HG02623 (cell line): ENCODE measurements around the gene RASA3.
"Not testable (repeated sequence)": the region's sequence is repeated elsewhere in the genome, so short reads cannot be mapped to it uniquely, and the experiment has no call there.

ENCODE experiments used
- ATAC-seq: cut with Tn5 transposase; IDR thresholded peaks from one replicate; pipeline ENCODE4 v1.9.1; 2021; ENCODE audit warnings: moderate library complexity; ENCODE audit not compliant: unreplicated experiment

Gene RASA3

DNA sequence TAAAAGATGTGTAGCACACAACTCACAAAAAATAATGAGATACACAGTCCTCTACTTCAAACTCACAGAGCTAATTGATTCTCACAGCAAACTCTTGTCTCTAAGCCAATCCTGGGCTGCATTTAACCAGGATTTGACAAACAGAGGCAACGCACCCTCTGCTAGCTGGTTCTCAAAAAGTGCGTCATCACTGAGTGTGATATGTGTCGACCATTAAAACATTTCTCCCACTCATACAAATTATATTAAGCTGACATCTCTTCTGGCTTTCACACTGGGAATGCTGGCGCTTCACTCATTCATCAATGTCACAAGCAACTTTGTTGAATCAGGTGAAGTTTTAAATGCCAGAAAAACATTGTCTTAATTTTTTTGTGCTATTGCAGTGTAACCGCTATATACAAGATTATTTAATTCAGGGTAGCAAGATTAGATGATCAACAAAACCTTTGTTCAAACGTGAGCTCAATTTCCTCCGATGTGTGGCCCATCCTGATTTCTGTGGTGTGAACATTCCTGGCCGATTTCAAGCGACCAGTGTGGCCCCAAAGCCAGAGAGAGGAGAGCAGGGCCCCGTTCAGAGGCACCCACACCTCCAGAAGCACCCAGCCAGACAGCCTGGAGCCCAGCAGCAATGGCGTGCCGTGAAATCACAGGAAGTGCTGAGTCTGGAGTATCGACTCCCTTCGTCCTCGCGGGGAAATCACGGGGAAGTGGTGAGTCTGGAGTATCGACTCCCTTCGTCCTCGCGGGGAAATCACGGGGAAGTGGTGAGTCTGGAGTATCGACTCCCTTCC lies 49.4 kb downstream of the RASA3 start:
- no peak for ATAC-seq

DNA sequence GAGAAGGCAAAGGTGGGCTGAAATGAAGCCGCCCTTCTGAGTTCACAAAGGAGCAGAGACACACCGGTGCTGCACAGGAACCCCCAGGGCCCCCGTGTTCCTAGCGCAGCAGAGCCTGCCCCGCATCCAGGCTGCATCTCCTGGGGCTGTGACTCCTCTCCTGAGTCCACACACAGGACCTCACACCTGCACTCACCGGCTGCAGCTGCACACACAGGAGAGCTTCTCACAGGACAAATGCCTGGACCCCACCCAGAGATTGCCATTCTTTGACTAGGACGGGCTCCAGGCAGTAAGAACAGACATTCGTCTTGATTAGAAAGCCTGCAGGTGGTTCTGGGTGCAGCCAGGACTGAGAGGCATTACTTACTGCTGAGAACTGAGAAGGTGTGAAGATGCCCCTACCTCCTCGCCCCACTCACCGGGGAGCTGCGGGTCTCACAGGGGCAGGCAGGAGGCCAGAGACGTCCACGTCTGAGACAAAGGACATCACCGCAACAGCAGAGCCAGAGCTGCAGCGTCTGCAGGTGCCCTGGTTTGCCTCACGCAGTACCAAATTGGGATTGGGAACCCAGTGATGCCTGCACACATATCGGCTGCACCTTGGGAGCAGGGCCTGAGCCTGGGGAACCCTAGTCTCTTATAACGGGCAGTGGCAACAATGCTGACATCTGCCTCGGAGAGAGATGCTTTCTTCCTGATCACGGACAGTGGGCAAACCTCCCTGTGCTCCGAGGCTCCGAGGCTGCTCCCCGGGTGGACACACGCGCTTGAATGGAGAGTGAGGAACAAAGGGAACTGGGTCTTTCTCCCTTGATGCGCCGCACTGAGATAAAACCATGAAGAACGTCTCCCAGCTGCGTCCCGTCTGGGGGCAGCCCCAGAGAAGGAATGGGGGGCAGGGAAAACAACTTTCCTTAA lies 50.4 kb downstream of the RASA3 start:
- ATAC-seq = no peak

DNA sequence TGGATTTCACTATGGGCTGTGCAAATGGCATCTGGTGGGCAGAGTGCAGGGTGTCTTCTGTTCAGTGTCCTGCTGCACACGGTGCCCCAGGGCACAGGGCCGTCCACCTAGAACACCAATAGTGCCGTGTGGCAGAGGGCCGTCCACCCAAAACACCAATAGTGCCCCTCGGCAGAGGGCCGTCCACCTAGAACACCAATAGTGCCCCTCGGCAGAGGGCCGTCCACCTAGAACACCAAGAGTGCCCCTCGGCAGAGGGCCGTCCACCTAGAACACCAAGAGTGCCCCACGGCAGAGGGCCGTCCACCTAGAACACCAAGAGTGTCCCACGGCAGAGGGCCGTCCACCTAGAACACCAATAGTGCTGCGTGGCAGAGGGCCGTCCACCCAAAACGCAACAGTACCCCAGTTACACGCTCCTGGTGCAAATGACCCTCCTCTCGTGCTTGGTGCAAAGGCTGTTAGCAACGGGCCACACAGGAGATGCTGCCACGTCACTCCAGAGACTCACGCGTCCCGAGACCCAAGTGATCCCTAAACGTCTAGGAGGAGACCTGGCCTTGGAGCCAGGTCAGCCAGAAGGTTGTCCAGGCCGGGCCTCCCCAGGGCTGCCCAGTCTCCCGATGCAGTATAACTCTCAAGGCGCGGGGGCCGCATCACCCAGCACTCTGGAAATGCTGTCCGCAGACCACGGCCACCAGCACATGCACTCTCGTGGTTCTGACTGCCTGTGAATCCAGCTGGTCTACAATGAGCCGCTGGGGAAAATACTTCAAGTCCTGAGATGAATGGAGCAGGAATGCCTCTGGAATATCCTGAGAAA lies 51.5 kb downstream of the RASA3 start:
- ATAC-seq = no peak

DNA sequence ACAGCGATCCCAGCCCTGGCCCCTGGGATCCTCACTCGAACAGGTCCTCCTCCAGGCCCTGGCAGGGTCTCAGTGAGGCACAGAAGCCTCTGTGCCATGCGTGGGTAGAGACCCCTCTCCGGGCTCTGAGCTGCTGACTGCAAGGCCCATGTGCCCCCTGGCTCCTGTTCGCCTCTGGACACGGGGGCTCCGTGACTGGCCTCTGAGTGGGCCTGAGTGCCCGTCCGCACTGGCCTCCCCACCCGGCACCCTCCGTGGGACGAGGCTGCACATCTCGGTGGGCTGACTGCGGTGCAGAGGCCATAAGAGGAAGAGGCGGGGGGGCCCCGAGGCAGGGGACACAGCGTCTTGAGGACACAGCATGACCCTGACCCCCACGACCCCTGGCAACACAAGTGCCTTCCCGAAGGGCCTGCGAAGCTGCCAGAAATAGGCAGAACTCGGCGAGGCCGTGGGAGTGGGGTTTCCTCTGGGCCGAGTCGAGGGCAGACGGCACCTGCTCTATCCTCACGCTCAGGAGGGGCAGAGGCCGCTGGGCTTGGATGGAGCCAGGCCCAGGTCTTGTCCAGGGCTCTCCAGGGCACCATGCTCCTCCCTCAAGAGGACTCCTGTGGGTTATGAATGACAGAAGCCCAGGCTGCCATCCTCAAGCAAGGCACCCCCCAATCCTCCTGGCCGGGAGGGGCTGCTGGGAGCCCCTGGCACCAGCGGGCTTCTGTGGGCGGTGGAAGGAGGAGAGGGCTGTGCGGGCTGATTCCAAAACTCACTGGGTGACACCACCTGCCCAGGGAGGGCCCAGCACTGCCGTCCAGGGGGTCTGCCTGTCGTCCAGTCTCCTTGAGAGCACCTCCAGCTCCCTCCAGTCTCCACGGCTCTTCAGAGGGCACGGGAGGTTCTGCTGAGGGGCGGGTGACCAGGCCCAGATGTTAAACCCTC lies 52.6 kb downstream of the RASA3 start:
- no peak for ATAC-seq

DNA sequence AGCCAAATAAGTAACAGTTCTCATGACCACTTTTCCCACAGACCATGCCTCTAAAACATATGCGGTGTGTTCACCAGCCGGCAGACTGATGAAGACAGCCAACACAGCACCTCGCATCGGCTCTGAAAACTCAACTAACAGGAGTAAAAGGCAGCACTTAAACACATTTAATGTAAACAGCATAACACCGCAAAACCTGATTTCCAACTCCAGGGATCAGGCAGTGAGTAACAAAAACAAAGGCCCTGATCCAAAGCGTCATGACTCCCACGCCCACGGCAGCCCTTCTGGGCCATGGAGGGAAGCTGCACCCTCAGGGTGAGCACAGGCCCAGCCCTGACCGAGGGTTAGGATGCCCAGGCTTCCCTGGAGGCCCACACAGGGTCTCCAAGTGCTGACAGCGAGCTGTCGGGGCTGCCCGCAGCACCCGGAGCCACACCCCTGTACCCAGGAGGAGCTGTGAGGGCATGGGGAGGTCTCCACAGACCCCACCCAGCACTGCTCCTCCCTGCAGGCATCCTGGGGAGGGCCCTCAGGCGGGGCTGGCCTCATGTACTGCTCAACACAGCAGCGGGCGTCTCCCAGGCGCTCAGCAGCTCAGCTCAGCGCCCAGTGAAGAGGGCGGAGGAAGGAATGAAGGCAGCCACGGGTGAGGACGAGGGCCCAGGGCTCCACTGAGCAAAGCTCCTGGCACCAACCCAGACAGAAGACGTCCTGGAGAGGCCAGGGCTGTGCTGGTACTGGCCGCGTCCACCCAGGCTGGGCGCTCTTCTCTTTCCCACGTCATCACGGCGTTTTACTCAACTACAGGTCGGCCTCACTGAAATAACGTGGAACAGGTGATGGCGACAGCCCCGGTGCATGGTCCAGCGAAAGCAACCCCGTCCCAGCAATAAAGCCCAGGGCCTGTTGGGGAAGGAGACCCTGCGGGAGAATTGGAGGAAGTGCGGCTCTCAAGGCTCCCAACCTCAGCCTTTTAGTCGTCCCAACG lies 53.7 kb downstream of the RASA3 start:
- ATAC-seq = no peak

DNA sequence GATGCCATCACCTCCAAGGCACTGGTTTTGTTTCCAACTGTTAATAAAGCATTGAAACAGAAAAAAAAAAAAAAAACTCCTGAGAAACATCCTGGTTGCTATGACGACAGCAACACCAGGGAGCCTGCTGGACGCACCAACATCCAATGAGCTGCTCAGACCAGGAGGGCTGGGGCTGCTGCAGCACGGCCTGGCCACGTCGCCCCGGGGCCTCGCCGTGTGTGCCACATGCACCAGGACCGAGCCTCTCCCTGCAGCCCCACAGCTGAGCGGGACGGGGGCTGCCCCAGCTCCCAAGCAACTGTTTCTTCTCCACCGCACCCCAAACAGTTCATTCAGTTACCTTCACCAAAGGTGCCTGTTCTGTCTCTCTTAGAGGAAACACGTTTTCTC lies 54.5 kb downstream of the RASA3 start:
- no peak for ATAC-seq

DNA sequence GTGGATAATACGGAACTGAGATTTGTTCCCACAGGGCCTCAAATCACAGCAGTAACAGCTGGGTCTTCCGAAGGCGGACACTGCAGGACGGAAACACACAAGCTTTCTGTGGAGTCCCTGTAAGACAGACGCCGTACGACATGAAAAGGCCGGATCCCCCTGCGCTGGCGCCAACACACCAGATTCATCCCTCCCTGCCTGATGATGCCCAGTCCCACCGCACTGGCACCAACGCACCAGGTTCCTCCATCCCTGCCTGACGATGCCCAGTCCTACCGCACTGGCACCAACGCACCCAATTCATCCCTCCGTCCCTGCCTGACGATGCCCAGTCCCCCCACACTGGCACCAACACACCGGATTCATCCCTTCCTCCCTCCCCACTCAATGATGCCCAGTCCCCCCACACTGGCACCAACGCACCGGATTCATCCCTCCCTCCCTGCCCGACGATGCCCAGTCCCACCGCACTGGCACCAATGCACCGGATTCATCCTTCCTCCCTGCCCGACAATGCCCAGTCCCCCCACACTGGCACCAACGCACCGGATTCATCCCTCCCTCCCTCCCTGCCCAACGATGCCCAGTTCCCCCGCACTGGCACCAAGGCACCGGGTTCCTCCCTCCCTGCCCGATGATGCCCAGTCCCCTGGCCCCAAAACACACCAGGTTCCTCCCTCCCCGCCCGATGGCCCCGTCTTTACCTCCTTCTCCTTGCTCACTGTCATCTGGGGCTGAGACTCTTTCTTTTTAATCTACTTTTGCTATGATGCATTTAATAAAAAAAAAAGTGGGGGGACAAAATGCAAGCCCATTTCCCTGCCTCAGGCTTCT lies 55.1 kb downstream of the RASA3 start:
- no peak for ATAC-seq

DNA sequence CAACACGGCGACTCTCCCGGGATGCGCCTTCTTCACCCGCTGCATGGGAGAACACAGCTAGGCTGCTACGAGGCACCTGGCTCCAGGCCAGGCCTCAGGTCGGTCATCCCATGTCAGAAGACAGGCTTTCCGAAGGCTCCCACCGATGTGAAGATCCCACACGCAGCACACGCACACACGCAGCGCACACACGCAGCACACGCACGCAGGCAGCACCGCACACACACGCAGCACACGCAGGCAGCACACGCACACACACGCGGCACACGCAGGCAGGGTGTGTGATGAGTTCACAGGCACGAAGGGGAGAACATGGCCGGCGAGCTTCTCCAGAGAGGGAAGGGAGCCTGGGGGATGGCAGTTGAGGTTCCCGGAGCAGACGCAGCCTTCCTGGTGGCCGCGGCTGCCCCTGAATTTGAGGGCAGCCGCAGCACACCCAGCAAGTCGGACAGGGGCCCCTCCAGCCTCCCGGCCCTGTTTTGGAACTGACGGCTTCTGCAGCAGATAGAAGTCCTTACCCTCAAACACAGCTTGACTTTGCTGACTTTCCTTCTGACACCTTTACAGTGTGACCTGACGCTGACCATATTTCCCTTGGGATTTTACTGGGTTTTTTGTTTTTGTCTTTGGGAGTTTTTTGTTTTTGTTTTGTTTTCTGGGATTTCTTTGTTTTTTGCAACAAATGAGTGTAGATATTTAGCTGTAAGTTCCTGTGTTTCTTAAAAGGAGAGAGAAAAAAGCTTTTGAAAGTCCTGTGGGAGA lies 55.9 kb downstream of the RASA3 start:
- ATAC-seq = no peak

DNA sequence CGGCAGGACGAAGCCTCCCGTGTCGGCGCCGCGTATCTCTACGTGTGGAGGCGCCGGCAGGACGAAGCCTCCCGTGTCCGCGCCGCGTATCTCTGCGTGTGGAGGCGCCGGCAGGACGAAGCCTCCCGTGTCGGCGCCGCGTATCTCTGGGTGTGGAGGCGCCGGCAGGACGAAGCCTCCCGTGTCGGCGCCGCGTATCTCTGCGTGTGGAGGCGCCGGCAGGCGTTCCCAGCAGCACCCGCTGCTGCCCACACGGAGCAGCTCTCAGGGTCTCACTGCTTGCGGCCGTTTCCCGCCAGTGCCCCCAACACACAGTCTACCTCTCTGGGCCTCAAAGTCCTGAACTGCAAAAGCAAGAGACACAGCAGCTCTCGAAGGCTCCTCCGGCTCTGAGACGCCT lies 56.6 kb downstream of the RASA3 start:
- not testable (repeated sequence) for ATAC-seq

DNA sequence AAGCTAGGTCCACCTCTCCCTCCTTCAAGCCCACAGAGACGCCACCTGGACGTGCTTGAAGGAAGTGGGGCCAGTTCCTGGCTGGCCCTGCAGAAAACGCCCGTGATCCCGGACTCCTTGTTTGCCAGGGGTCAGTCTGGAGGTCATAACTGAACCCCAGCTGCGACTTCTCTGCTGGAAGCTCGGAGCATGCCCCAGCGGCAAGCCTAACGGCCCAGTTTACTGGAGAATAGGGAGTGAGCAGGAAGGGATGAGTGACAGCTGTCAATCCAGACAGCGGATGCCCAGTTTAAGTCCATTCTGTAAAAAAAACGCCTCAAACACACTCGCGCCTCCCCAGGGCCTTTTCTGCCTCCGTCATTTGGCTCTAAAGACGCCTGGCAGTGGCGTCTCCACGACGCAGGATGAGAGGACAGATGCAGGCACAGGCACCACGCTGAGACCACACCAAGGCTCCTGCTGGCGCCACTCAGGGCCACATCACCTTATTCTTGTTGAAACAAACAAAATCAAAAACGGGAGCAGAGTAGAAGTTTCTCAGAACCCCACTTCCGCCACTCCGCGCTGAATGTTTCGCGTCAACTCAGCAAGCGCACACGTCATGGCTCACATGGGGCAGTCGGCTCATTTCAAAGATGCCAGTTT lies 57.6 kb downstream of the RASA3 start:
- no peak for ATAC-seq

DNA sequence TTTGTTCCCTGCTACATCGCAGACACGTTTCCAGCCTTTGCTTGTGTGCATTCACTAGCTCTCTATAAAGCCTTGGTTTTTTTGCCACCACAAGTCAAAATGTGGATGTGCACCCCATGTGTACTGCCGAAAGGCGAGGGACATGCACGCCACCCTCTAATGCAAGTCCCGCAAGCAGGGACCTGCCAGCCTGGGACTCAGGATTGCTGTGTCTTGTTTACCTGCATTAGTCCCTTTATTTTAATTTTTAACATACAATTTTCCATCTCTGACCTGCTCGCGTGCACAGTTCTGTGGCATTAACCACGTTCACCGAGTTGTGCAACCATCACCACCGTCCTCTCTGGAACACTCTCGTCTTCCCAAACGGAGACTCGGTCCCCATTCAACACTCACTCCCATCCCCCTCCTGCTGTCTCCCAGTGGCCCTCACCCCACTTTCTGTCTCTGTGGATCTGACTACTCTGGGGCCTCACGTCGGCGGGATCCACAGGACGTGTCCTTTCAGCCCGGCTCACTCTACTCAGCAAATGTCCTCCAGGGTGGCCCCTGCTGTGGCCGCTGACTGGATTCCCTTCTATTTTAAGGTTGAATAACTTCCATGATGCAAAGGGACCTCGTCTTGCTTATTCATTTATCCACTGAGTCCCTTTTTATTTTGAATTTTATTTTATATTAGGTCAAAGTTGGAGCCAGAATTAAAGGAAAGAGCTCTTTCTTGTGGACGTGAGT lies 58.4 kb downstream of the RASA3 start:
- no peak for ATAC-seq

DNA sequence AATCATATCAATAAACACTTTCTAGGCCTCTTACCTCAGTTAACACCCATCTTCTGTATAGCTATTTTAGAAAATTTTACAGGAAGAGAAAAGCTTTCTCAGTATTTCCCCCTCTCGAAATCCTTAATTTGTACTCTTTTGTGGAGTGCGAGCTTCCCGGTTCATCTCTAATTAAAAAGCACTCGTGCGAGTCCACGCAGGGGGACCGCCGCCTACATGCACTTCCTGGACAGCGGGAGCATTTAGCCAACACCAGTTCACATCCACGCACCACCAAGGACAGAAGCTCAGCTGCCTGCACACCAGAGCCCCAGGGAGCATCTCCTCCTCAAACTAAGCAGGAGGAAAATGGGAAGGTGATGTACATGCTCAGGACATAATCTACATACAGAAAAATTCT lies 60.0 kb downstream of the RASA3 start:
- no peak for ATAC-seq

DNA sequence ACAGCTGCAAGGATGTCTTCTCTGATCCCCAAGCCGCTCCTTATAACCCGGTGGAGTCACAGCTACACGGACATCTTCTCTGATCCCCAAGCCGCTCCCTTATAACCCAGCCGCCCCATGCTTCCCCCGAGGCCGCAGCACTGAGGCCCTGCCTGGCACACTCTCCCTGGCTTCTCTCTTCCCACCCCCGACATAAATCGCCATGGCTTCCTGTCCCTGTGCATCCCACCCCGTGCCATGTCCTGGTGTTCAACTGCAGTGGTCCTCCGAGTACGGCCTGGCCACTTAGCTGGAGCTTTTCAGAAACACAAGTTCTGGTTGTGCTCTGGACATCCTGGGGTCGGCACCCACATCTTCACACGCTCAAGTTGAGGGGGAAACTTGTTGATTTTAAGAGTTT lies 60.4 kb downstream of the RASA3 start:
- ATAC-seq = no peak

DNA sequence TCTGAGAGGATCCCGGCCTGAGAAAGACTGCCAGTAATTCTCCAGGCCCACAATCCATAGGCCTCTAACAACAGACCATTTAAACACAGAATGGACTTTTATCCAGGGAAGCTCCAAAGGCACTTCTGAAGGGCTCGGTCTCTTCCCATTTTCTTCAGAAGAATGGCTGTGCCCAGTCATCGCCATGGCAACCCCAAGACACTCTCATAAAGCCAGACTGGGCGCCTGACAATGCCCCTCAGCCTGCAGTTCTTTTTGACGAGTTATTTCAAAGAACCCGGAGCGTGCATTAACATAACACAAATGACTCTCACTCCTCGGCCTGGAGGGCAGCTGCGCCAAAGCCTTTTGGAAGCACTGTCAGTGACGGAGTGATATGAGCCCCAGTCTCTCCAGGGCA lies 61.0 kb downstream of the RASA3 start:
- no peak for ATAC-seq

DNA sequence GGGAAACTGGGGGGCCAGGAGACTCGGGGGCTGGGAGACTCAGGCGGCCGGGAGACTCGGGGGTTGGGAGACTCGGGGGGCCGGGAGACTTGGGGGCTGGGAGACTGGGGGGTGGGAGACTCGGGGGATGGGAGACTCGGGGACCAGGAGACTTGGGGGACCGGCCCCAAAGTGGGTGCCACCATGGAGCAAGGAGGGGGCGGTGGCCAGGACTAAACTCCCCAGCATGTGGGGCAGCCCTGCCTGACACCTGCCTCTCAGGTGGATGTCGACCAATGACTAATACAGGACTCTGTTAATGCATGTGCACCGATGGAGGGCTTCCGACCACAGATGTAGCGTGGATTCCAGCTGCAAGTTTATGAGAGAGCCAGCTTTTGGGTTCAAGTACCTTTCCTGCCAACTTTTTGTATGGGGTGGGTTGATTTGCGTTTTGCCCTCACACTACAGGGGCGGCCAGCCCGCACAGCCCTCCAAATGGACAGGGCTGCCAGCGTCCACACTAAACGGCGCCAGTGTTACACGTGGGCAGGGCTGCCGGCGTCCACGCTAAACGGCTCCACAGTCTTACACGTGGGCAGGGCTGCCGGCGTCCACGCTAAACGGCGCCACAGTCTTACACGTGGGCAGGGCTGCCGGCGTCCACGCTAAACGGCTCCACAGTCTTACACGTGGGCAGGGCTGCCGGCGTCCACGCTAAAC lies 62.2 kb downstream of the RASA3 start:
- ATAC-seq = no peak
